ENCODE measurements around the gene NKX1-2.
A peak's percentile ranks its signal among the peaks of the same experiment; 100 is the strongest.

The NKX1-2 gene

DNA sequence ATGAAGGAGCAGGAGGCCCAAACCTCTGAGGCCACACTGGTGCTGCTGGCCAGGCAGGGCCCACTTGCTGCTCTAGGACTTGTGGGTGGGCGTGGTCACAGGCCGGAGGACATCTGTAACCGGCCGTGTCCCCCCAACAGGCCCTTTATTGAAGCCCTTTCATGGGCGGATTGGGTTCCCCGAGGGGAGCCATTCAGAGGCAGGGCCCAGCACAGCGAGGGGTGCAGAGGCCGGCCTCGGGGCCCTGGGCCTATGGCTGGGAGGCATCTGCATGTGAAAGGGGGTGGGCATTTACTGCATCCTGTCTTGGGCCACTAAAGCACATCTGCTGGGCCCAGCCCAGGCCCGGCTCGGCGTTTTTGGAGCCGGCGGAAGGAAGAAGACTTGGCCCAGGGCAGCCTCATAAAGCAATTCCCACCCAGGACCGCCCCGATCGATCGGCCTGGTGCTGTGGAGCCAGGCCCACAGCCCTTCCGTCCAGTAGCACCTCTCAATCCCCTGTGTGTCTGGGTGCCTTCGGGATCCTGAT is 20.2 kb upstream of the NKX1-2 start:
- TF ChIP-seq, protein P1, sequence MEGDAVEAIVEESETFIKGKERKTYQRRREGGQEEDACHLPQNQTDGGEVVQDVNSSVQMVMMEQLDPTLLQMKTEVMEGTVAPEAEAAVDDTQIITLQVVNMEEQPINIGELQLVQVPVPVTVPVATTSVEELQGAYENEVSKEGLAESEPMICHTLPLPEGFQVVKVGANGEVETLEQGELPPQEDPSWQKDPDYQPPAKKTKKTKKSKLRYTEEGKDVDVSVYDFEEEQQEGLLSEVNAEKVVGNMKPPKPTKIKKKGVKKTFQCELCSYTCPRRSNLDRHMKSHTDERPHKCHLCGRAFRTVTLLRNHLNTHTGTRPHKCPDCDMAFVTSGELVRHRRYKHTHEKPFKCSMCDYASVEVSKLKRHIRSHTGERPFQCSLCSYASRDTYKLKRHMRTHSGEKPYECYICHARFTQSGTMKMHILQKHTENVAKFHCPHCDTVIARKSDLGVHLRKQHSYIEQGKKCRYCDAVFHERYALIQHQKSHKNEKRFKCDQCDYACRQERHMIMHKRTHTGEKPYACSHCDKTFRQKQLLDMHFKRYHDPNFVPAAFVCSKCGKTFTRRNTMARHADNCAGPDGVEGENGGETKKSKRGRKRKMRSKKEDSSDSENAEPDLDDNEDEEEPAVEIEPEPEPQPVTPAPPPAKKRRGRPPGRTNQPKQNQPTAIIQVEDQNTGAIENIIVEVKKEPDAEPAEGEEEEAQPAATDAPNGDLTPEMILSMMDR (IDR thresholded peaks at IDR 0.05; ENCODE audit: extremely low read depth, insufficient read depth, missing control alignments): no peak
- in situ Hi-C loops (cut with MboI; ENCODE audit: low pct_unique_long_range_greater_than_20kb, low sequenced_read_pairs, unreplicated experiment): no loop called here
- no peak for DNase-seq (ENCODE audit: low spot score)

DNA sequence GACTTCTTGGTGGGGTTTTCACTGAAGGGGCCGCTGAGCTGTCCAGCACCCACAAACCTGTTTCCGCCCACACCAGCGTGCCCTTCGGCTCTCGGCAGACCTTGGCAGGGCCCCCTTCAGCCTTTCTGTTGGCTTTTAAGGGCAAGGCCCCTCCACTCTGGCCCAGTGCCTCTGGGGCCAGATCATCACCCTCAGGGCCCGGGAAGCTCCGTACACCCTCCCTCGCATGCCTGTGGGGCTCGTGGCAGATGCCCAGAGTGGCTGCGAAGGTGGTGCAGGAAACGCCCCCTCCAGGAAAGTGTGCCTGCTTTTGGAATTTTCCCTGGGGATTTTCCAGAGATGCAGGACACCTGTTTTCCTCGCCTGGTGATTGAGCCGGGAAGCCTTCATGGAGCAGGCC is 18.8 kb upstream of the NKX1-2 start:
- in situ Hi-C loops (cut with MboI; ENCODE audit: low pct_unique_long_range_greater_than_20kb, low sequenced_read_pairs, unreplicated experiment): no loop called here
- no peak for DNase-seq (ENCODE audit: low spot score)
- TF ChIP-seq, protein P1 (IDR thresholded peaks at IDR 0.05; ENCODE audit: extremely low read depth, insufficient read depth, missing control alignments): no peak

DNA sequence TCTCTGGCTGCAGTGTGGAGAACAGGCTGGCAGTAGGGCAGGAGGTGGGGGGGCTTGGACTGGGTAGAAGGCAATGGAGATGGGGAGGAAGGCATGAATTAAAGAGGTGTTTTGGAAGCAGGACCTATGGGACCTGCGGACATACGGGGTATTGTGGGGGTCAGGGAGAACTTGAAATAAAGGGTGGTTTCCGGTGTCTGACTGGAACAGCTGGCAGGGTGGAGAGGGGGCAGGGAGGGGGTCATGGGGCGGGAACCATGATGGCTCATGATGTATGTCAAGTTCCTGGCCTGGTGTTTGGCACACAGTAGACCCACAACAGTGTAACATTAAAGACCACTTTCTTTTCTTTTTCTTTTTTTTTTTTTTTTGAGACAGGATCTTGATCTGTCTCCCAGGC is 17.3 kb upstream of the NKX1-2 start:
- in situ Hi-C loops (cut with MboI; ENCODE audit: low pct_unique_long_range_greater_than_20kb, low sequenced_read_pairs, unreplicated experiment): no loop called here
- DNase-seq (ENCODE audit: low spot score): no peak
- TF ChIP-seq, protein P1 (IDR thresholded peaks at IDR 0.05; ENCODE audit: extremely low read depth, insufficient read depth, missing control alignments): no peak

DNA sequence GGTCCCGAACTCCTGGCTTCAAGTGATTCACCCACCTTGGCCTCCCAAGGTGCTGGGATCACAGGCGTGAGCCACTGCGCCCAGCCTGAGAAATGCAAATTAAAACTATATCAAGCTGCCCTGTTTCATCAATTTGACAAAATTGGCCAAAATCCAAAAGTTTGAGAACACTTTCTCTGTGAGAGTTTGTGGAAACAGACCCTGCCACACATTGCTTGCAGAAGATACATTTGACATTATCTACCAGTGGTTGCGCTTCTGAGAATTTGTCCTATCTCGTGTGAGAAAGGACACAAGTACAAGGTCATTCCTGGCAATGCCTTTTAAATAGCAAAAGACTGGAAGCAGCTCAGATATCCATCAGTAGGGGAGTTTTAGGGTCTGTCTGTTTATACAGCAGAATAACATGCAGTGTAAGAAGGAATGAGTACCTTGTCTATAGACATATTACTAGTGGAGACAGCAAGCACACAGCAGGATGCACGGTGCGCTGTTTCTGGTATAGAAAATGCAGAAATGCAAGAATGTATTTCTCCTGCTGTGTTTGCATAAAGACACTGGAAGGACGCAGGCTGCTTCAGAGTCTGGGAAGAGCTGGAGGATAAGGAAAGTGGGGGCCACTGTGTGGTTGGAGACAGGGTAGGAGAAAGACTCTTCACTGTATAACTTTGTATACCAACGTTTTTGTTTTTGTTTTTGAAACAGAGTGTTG is 16.1 kb upstream of the NKX1-2 start:
- in situ Hi-C loops (cut with MboI; ENCODE audit: low pct_unique_long_range_greater_than_20kb, low sequenced_read_pairs, unreplicated experiment): no loop called here
- DNase-seq (ENCODE audit: low spot score): no peak
- TF ChIP-seq, protein P1 (IDR thresholded peaks at IDR 0.05; ENCODE audit: extremely low read depth, insufficient read depth, missing control alignments): no peak

DNA sequence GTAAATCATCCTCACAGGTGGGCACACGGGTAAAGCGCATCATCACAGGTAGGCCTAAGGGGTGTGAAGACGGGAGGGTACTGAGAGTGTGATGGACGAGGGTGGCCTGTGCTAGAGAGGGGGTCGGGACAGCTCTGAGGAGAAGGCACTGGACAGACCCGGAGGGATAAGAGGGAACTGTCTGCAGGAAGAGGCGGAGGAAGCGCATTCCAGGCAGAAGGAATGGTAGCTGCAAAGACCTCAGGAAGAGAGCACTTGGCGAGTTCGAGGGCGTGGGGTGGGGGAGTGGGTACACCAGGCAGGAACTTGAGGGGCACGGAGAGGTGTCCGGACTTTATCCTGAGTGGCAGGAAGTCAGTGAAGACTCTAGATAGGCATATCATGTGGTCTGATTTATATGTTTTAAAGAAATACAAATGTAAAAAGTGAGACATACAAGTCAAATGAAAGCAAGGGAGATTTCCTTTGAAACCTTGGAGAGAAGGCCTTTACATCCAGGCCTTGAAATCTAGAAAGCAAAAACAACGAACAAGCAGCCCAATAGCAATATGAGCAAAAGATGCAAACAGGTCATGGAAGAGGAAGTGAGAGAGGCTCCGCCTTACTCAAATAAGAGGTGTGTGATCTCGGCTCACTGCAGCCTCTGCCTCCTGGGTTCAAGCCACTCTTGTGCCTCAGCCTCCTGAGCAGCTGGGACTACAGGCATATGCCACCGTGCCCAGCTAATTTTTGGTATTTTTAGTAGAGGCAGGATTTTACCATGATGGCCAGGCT is 15.4 kb upstream of the NKX1-2 start:
- in situ Hi-C loops (cut with MboI; ENCODE audit: low pct_unique_long_range_greater_than_20kb, low sequenced_read_pairs, unreplicated experiment): no loop called here
- DNase-seq (ENCODE audit: low spot score): peak; percentile 70
- TF ChIP-seq, protein P1 (IDR thresholded peaks at IDR 0.05; ENCODE audit: extremely low read depth, insufficient read depth, missing control alignments): no peak

DNA sequence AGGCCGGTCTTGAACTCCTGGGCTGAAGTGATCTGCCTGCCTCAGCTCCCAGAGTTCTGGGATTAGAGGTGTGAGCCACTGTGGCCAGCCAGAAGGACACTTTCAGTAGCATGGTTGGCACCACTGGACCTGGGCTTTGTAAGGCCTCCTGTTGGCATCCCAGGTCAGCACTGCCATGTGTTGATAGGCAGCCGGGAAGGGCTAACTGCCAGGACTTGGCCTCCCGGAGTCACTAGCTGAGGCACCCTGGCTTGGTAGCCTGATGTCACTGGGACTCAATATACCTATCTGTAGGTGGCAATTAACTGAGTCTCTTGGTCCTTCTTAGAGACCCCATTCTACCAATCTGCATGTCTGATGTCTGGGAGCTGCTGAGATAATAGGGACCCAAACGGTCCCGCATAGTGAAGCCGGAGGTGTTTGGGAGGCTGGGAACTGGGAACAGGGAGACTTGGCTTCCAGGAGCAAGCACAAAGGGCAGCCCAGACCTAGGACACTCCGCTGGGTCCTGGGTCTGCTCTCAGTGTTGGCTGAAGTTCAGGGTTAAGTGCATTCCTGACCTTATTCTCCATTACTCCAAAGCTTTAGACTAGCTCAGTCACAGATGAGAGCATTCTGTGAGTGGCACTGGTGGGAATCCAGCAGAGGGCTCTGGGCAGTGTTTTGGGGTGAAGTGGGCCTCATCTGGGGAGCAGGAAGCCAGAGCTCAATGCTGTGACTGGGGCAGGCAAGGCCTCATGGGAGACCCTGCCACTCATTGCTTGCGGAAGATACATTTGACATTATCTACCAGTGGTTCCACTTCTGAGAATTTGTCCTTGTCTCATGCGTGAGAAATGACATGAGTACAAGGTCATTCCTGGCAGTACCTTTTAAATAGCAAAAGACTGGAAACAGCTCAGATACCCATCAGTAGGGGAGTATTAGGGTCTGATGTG is 14.5 kb upstream of the NKX1-2 start:
- in situ Hi-C loops (cut with MboI; ENCODE audit: low pct_unique_long_range_greater_than_20kb, low sequenced_read_pairs, unreplicated experiment): no loop called here
- DNase-seq (ENCODE audit: low spot score): no peak
- TF ChIP-seq, protein P1 (IDR thresholded peaks at IDR 0.05; ENCODE audit: extremely low read depth, insufficient read depth, missing control alignments): no peak
